NCI-H82 treated with DMSO at 0.1 percent for 48 hours (cell line): ENCODE data around the gene ZIC4.

ENCODE experiments used
- DNase-seq: peaks from one replicate; lab custom pipeline; 2025; ENCODE audit not compliant: unreplicated experiment; lab: John Stamatoyannopoulos, UW

ZIC4 gene

GRCh38 chr3:147356145-147356908 lies 50.0 kb downstream of the ZIC4 start:
- DNase-seq: no peak

- DNase-seq: no peak
These were observed 50.6 kb downstream of the ZIC4 start for GRCh38 chr3:147355753-147356090.

GRCh38 chr3:147355084-147355752 lies 51.1 kb downstream of the ZIC4 start:
- no peak for DNase-seq

DNA sequence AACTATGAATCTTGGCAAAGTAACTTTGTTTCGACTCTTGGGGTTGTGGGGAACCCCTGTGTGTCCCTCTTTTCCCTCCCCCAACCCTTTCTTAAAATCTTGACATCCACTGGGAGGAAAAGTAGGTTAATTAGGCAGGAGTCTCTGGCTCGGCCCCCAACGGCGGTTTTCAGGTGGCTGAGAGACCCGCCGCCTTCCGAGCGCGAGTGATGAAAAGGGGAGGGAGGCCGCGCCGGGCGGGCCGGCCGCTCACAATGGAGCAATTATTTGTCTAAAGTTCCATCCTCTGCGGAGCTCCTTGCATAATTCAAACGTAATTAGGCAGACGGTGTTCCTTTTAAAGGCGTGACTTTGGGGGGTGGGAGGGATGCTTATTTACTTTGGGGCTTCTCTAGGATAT lies 51.7 kb downstream of the ZIC4 start:
- no peak for DNase-seq

DNA sequence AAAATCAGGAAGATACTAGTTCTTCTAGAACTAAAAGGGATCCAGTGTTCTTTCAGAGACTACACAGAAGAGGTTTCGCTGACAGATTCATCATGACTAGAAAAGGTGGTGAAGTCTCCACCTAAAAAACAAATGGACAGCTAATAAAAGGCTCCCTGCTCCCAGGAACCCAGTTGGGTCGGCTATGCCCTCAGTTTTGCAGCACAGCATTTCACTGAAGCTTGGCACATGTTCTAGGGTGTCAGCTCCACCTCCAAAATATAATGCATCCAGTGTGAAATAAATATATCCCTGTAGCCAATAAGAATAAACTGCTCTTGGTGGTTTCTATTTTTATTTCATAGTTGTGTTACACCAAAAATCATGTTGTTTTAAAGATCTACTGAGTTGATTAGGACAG lies 55.0 kb downstream of the ZIC4 start:
- DNase-seq: no peak

DNA sequence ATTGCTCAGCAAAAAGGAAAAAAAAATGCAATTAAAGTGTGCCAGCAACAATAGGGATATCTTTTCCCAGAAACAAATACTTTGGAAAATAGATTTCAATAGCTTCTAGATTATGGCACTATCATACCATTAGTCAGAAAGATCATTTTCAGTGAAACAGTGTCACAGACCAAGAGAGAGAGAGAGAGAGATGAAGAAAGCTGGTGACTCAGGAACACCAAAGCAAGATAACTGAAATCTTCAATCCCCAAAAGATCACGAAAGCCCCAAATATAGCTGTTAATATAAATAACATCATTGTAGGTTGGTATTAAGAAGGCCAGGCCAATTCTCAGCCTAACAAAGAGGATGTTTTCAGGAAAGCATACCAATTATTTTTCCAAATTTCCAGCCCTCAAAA lies 57.4 kb downstream of the ZIC4 start:
- DNase-seq: no peak

- DNase-seq: no peak
These were observed 62.4 kb downstream of the ZIC4 start for GRCh38 chr3:147343926-147344325.

DNA sequence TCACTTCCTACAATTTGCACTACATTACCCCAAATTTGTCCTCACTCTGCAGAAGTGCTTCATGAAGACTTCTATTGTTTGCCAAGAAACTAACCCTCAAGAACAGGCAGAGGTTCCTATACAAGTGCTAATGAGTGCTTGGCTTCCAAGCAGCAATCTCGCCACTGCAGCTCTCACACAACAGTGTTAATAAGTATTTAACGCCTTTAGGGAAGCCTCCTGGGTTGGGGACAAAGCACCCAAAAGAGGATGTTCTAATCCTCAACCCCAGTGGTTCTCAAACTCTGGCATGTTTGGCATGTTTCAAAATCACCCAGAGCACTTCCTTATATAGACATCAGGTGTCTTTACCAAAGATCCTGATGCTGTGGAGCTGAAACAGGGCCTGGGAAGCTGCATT lies 64.6 kb downstream of the ZIC4 start:
- DNase-seq: no peak

DNA sequence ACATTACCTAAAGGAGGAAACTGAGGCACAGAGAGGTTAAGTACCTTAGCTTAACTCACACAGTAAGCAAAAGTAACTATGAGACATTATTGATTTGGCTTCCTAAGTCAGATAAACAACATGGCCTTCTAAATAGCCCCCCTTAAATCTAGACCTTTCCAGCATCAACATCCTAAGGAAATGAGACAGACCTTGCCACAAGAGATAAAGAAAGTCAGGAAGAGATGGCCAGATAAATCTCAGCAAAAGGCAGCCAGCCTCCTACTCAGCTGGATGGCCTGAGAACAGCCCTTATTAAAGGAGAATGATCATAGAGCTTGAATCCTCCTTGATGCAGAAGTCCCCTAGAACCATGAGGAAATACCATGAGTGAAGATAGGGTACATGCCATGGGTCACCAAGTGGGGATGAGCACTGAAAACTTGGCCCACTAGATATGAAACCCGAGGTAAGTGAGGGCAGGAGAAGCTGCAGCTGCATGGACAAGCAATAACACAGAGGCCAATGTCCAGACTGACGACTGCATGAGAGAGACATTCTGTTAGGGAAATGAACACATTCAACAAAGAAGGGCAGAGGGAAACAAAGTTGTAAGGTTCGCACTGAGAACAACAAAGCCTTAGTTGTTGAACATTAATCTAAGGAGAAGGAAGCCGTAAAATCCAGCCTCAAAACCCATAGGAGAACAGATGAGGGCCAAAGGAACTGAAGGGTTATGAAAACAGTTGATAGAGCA lies 69.6 kb downstream of the ZIC4 start:
- DNase-seq: no peak
